GM18873 (cell line): ENCODE measurements around the gene USP17L27.
"Not testable (repeated sequence)": the region's sequence is repeated elsewhere in the genome, so short reads cannot be mapped to it uniquely, and the experiment has no call there.

Source experiments
- ATAC-seq: cut with Tn5 transposase; IDR thresholded peaks from one replicate; pipeline ENCODE4 v1.9.1; 2021; ENCODE audit warnings: mild to moderate bottlenecking, moderate library complexity, moderate number of reproducible peaks; ENCODE audit not compliant: unreplicated experiment, low FRiP score

The USP17L27 gene, protein sequence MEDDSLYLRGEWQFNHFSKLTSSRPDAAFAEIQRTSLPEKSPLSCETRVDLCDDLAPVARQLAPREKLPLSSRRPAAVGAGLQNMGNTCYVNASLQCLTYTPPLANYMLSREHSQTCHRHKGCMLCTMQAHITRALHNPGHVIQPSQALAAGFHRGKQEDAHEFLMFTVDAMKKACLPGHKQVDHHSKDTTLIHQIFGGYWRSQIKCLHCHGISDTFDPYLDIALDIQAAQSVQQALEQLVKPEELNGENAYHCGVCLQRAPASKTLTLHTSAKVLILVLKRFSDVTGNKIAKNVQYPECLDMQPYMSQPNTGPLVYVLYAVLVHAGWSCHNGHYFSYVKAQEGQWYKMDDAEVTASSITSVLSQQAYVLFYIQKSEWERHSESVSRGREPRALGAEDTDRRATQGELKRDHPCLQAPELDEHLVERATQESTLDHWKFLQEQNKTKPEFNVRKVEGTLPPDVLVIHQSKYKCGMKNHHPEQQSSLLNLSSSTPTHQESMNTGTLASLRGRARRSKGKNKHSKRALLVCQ

DNA sequence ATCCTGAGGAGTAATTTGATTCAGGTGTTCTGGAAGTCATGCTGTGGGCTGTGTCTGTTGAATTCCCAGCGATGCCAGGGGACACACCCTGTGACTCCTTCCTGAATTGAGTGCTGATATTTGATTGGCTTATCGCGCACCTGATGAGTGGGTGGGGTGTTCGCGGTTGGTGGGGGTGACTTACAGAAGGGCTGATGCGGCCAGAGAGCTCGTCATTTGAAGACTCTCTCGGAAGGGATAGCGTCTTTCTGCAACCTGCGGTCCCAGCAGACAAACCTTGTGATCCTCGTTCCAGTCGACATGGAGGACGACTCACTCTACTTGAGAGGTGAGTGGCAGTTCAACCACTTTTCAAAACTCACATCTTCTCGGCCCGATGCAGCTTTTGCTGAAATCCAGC lies at the start of gene USP17L27:
Gene USP17L27, plus strand, starts transcription at position 301 of the 400 bp plus-strand sequence. Its CDS starts 0 bp downstream, at position 301.
- ATAC-seq, result not testable (repeated sequence)

DNA sequence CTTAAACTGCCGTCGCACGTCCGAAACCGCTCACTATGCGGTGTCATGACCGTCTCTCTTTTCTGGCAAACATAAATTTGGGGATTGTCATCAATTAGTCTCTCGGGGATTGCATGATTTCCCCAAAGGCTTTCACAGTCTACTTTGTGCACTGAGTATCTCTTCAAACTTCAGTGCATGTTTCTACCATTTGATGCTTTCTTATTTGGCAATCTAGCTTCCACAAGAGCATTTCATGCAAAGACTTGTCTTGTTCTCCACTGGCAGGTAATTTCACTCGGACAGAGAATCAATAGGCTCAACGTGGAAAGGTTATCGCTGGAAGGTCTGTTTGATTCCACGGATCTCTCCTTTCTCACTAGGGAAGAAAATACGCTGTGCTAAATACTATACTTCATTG lies 19.8 kb upstream of the USP17L27 start:
- not testable (repeated sequence) for ATAC-seq

DNA sequence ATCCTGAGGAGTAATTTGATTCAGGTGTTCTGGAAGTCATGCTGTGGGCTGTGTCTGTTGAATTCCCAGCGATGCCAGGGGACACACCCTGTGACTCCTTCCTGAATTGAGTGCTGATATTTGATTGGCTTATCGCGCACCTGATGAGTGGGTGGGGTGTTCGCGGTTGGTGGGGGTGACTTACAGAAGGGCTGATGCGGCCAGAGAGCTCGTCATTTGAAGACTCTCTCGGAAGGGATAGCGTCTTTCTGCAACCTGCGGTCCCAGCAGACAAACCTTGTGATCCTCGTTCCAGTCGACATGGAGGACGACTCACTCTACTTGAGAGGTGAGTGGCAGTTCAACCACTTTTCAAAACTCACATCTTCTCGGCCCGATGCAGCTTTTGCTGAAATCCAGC lies 19.1 kb upstream of the USP17L27 start, which contains the start of gene USP17L24:
Gene USP17L24, plus strand, starts transcription at position 301 of the 400 bp plus-strand sequence. Its CDS starts 0 bp downstream, at position 301.
- ATAC-seq, result not testable (repeated sequence)

DNA sequence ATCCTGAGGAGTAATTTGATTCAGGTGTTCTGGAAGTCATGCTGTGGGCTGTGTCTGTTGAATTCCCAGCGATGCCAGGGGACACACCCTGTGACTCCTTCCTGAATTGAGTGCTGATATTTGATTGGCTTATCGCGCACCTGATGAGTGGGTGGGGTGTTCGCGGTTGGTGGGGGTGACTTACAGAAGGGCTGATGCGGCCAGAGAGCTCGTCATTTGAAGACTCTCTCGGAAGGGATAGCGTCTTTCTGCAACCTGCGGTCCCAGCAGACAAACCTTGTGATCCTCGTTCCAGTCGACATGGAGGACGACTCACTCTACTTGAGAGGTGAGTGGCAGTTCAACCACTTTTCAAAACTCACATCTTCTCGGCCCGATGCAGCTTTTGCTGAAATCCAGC lies 14.3 kb upstream of the USP17L27 start, which contains the start of gene USP17L25:
Gene USP17L25, plus strand, starts transcription at position 301 of the 400 bp plus-strand sequence. Its CDS starts 0 bp downstream, at position 301.
- ATAC-seq, result not testable (repeated sequence)

DNA sequence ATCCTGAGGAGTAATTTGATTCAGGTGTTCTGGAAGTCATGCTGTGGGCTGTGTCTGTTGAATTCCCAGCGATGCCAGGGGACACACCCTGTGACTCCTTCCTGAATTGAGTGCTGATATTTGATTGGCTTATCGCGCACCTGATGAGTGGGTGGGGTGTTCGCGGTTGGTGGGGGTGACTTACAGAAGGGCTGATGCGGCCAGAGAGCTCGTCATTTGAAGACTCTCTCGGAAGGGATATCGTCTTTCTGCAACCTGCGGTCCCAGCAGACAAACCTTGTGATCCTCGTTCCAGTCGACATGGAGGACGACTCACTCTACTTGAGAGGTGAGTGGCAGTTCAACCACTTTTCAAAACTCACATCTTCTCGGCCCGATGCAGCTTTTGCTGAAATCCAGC lies 9.6 kb upstream of the USP17L27 start, which contains the start of gene USP17L26:
Gene USP17L26, plus strand, starts transcription at position 301 of the 400 bp plus-strand sequence. Its CDS starts 0 bp downstream, at position 301.
- not testable (repeated sequence) for ATAC-seq

DNA sequence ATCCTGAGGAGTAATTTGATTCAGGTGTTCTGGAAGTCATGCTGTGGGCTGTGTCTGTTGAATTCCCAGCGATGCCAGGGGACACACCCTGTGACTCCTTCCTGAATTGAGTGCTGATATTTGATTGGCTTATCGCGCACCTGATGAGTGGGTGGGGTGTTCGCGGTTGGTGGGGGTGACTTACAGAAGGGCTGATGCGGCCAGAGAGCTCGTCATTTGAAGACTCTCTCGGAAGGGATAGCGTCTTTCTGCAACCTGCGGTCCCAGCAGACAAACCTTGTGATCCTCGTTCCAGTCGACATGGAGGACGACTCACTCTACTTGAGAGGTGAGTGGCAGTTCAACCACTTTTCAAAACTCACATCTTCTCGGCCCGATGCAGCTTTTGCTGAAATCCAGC lies 4.8 kb upstream of the USP17L27 start, which contains the start of gene USP17L5:
Gene USP17L5, plus strand, starts transcription at position 301 of the 400 bp plus-strand sequence. Its CDS starts 0 bp downstream, at position 301.
- not testable (repeated sequence) for ATAC-seq

DNA sequence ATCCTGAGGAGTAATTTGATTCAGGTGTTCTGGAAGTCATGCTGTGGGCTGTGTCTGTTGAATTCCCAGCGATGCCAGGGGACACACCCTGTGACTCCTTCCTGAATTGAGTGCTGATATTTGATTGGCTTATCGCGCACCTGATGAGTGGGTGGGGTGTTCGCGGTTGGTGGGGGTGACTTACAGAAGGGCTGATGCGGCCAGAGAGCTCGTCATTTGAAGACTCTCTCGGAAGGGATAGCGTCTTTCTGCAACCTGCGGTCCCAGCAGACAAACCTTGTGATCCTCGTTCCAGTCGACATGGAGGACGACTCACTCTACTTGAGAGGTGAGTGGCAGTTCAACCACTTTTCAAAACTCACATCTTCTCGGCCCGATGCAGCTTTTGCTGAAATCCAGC lies 4.6 kb downstream of the USP17L27 start, which contains the start of gene USP17L28:
Gene USP17L28, plus strand, starts transcription at position 301 of the 400 bp plus-strand sequence. Its CDS starts 0 bp downstream, at position 301.
- not testable (repeated sequence) for ATAC-seq

DNA sequence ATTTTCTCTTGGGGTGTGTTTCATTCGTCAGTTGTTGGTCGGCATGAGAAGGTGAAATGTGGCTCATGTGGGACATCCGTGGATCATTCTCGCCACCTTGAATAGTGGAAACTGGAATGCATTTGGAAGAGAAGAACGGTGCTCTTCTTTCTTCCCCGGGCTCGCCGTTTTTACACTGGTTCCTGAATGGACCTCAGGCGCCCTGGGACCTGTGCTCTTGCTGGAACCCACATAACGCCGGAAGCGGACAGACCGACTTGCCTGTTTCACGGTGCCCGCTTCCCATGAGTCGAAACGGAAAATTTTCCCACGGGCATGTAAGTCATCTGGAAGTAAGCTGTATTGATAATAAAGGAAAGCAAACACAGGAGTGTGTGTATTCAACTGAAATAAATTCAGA lies 6.9 kb downstream of the USP17L27 start:
- ATAC-seq, result not testable (repeated sequence)

DNA sequence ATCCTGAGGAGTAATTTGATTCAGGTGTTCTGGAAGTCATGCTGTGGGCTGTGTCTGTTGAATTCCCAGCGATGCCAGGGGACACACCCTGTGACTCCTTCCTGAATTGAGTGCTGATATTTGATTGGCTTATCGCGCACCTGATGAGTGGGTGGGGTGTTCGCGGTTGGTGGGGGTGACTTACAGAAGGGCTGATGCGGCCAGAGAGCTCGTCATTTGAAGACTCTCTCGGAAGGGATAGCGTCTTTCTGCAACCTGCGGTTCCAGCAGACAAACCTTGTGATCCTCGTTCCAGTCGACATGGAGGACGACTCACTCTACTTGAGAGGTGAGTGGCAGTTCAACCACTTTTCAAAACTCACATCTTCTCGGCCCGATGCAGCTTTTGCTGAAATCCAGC lies 9.4 kb downstream of the USP17L27 start, which contains the start of gene USP17L29:
Gene USP17L29, plus strand, starts transcription at position 301 of the 400 bp plus-strand sequence. Its CDS starts 0 bp downstream, at position 301.
- not testable (repeated sequence) for ATAC-seq

DNA sequence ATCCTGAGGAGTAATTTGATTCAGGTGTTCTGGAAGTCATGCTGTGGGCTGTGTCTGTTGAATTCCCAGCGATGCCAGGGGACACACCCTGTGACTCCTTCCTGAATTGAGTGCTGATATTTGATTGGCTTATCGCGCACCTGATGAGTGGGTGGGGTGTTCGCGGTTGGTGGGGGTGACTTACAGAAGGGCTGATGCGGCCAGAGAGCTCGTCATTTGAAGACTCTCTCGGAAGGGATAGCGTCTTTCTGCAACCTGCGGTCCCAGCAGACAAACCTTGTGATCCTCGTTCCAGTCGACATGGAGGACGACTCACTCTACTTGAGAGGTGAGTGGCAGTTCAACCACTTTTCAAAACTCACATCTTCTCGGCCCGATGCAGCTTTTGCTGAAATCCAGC lies 18.9 kb downstream of the USP17L27 start, which contains the start of gene USP17L30:
Gene USP17L30, plus strand, starts transcription at position 301 of the 400 bp plus-strand sequence. Its CDS starts 0 bp downstream, at position 301.
- ATAC-seq, result not testable (repeated sequence)

DNA sequence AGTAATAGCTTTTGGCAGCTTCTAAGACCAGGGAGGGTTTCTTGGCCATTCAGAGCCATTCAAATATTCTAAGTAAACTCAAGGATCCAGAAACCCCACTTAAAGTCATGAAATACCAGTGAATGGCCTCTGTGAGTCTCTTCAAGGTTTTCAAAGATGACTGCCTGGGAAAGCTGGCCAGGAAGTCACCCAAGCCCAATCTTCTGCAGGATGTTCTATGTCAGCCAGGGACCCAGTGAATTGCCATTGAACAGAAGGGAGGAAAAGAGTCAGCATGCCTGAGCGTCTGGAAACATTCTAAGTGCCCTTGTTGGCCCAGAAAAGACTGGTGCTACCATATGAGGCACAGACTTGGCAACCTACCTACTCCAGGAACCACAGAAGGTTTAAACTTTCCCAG lies 35.9 kb downstream of the USP17L27 start:
- not testable (repeated sequence) for ATAC-seq

DNA sequence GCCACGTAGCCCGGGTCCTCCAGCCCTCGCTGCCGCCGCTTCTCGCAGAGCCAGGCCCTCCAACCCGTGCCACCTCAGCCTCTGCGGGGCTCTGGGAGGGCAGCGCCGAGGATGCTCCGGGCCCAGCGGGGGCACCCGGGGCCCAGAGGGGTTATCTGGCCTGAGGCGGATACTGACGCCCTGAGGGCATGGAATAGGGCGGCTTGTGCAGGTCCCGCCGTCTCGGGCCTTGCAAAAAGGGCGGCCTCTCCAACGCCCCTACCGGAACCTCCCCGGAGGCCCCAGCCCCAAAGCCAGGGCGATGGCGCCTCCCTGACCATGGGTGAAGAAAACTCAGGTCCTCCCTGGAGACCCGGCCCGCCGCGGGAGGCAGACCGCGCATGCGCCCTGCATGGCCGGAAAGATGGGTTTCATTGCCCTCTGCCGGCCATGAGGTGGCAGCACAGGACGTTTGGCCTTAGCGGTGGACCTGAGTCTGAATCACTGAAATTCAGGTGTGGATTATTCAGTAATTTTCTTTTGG lies 37.1 kb downstream of the USP17L27 start:
- ATAC-seq, result not testable (repeated sequence)

DNA sequence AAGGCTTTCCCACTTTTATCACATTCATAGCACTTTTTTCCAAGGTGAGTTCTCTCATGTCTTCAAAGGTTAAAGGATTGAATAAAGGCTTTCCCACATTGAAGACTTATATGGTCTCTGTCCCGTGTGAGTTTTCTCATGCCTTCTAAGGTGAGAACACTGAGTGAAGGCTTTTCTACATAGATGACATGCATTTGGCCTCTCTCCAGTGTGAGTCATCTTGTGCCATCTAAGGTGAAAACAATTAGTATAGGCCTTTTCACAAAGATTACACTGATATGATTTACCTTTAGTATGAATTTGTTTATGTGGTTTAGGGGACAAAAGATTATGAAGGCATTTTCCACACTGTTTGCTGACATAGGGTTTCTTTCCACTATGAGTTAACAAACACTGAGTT lies 40.2 kb downstream of the USP17L27 start:
- no peak for ATAC-seq

DNA sequence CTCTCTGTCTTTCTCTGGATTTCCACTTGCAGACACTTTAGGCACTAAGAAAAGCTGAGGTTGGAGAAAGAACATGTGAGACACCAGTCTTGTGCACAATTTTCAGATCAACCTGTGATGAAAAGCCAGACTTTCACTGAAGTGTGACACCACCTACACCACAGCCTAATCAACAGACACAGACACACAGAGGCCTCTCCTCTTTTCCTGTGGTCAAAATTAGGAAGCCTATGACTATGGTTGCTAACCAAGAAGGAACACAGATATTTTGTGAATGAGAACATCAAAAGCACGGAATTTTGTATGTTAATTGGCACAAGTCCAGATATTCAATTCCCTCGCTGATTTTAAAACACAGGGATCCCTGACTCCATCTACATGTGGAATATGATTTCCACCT lies 45.1 kb downstream of the USP17L27 start:
- ATAC-seq, result not testable (repeated sequence)
